Cortex of kidney (tissue), 1 donor: ENCODE data around the gene WASF3.
"Not testable (repeated sequence)": the region's sequence is repeated elsewhere in the genome, so short reads cannot be mapped to it uniquely, and the experiment has no call there.

Source experiments
- DNase-seq: peaks from one replicate; lab custom pipeline; 2025; lab: John Stamatoyannopoulos, UW

WASF3 gene

GRCh38 chr13:26635634-26636033 is 78.2 kb downstream of the WASF3 start:
- not testable (repeated sequence) for DNase-seq

GRCh38 chr13:26636073-26636472 is 78.6 kb downstream of the WASF3 start:
- not testable (repeated sequence) for DNase-seq

GRCh38 chr13:26646603-26647002 is 89.1 kb downstream of the WASF3 start:
- no peak for DNase-seq

- DNase-seq: no peak
Measured at GRCh38 chr13:26651234-26651633, 93.8 kb downstream of the WASF3 start.

- DNase-seq: no peak
Measured at GRCh38 chr13:26653310-26653709, 95.8 kb downstream of the WASF3 start.

- no peak for DNase-seq
Measured at GRCh38 chr13:26653842-26654241, 96.4 kb downstream of the WASF3 start.

- DNase-seq: no peak
Measured at GRCh38 chr13:26656919-26657318, 99.4 kb downstream of the WASF3 start.

- DNase-seq: no peak
Measured at GRCh38 chr13:26658448-26659385, 101.2 kb downstream of the WASF3 start.

- no peak for DNase-seq
Measured at GRCh38 chr13:26660185-26660584, 102.7 kb downstream of the WASF3 start.

GRCh38 chr13:26660766-26661165 is 103.3 kb downstream of the WASF3 start:
- DNase-seq: no peak

- no peak for DNase-seq
Measured at GRCh38 chr13:26663791-26664190, 106.3 kb downstream of the WASF3 start.

- no peak for DNase-seq
Measured at GRCh38 chr13:26664286-26664685, 106.8 kb downstream of the WASF3 start.

- DNase-seq: no peak
Measured at GRCh38 chr13:26664876-26665275, 107.4 kb downstream of the WASF3 start.

GRCh38 chr13:26668357-26669146 is 111.1 kb downstream of the WASF3 start:
- DNase-seq: no peak

GRCh38 chr13:26673890-26674289 is 116.4 kb downstream of the WASF3 start:
- no peak for DNase-seq

GRCh38 chr13:26677156-26677555 is 119.7 kb downstream of the WASF3 start:
- no peak for DNase-seq

- no peak for DNase-seq
Measured at GRCh38 chr13:26678330-26678729, 120.8 kb downstream of the WASF3 start.

GRCh38 chr13:26678796-26679195 is 121.3 kb downstream of the WASF3 start:
- DNase-seq: no peak

- no peak for DNase-seq
Measured at GRCh38 chr13:26679411-26680122, 122.1 kb downstream of the WASF3 start.

GRCh38 chr13:26680123-26680450 is 122.6 kb downstream of the WASF3 start:
- DNase-seq: no peak

GRCh38 chr13:26680572-26680971 is 123.1 kb downstream of the WASF3 start:
- no peak for DNase-seq

GRCh38 chr13:26681036-26681435 is 123.6 kb downstream of the WASF3 start:
- DNase-seq: no peak
